GM23338 (cell line): ENCODE results near the gene ANOS1. TPM values are rescaled to one million over a fixed set of nuclear protein-coding genes. Genes with fewer than 3 reads are reported as not detected.

ENCODE experiments used
- polyA plus RNA-seq: library from polyadenylated mRNA; unstranded; fragments of >200 nt; fragmentation: Nextera tagmentation; extraction: Ambion mirVana; gene quantifications from 2 replicates; pipeline ENCODE4 v1.2.1, GENCODE V29; 2016
- total RNA-seq: library from RNA; depleted of rRNA; stranded (reverse); fragments of >200 nt; shearing (Covaris generic); gene quantifications from 2 replicates; pipeline ENCODE4 v1.2.3, GENCODE V29; 2014; rRNA removed

The ANOS1 gene
- total and polyA plus RNA-seq, 2 experiments from 2014 or later: 21.8 to 68.5 TPM

Other genes with a start within 250 kb of the ANOS1 start
- gene FAM9A, start 69.2 kb upstream of the ANOS1 start, total RNA-seq: not detected in 2 replicates
- not detected in 2 replicates for gene FAM9A, start 69.2 kb upstream of the ANOS1 start, polyA plus RNA-seq